Activated B cell treated with CpG ODN at 0.5 μM for 24 hours (primary cell): Measurements from ENCODE around the gene ZSCAN5A. TPM values are rescaled to one million over a fixed set of nuclear protein-coding genes. Genes with fewer than 3 reads are reported as not detected.
"Not testable (repeated sequence)": the region's sequence is repeated elsewhere in the genome, so short reads cannot be mapped to it uniquely, and the experiment has no call there.

Source experiments
- ATAC-seq: fragments of 200-7000 bp; cut with Tn5 transposase; one replicate; pipeline ENCODE4 v1.10.0; 2021; ENCODE audit warnings: low read depth, mild to moderate bottlenecking, moderate library complexity
- CTCF ChIA-PET: fragments of 350-600 bp; sonication (Branson Sonifier 250); formaldehyde crosslinking; loops from one replicate; lab custom pipeline; 2021; ENCODE audit warnings: antibody characterized with exemption; lab: Charles Lee
- POLR2A ChIA-PET: fragments of 350-600 bp; sonication (Branson Sonifier 250); formaldehyde crosslinking; loops from one replicate; lab custom pipeline; 2021; ENCODE audit warnings: antibody characterized with exemption; lab: Charles Lee
- DNase-seq: peaks from one replicate; pipeline ENCODE4 v3.0.0; 2022
- H3K27ac Mint-ChIP-seq: one replicate; pipeline ENCODE4 v1.8.0; 2020; ENCODE audit warnings: mixed read lengths
- H3K27me3 Mint-ChIP-seq: one replicate; pipeline ENCODE4 v1.8.0; 2021; ENCODE audit warnings: mixed read lengths
- H3K36me3 Mint-ChIP-seq: one replicate; pipeline ENCODE4 v1.8.0; 2021; ENCODE audit warnings: low read depth, mixed read lengths
- H3K4me1 Mint-ChIP-seq: one replicate; pipeline ENCODE4 v1.8.0; 2021; ENCODE audit warnings: mixed read lengths
- H3K4me3 Mint-ChIP-seq: one replicate; pipeline ENCODE4 v1.8.0; 2020; ENCODE audit warnings: mild to moderate bottlenecking, mixed read lengths
- H3K9me3 Mint-ChIP-seq: one replicate; pipeline ENCODE4 v1.8.0; 2020; ENCODE audit warnings: mixed read lengths
- CTCF ChIP-seq: fragments of 200-600 bp; IDR thresholded peaks from one replicate; pipeline ENCODE4 v1.8.0; 2022; ENCODE audit warnings: antibody characterized with exemption, mild to moderate bottlenecking
- intact Hi-C: fragments of 100-400 bp; cut with micrococcal nuclease; formaldehyde crosslinking; loops from one replicate; pipeline ENCODE4 v1.15.1; 2024
- total RNA-seq: library from RNA; stranded (reverse); gene quantifications from 2 replicates; pipeline ENCODE4 v1.2.3, GENCODE V29; 2022

Gene ZSCAN5A
- total RNA-seq, 1 donor from 2014 or later = 17.8 TPM

GRCh38 chr19:56189785-56190184, 124.9 kb downstream of the ZSCAN5A start:
- Mint-ChIP-seq H3K4me3 (no peak overlapping the region), H3K9me3 (no peaks in the 10 kb centered on the region), H3K27ac (no peak overlapping the region), H3K4me1 (no peaks in the 10 kb centered on the region), H3K36me3 (no peaks in the 10 kb centered on the region), H3K27me3 (peaks cover 18% of the 10 kb centered on the region)
- no peak for DNase-seq
- intact Hi-C loops = no loop called here
- CTCF ChIA-PET = no interaction called here
- no peak for TF ChIP-seq CTCF
- ATAC-seq = no peak
- POLR2A ChIA-PET = no interaction called here

- no peak overlapping the region for H3K4me3 Mint-ChIP-seq
- POLR2A ChIA-PET = no interaction called here
- no peak for ATAC-seq
- CTCF ChIA-PET = interaction anchor here (0.7 to 1.9 kb wide), 3 partner anchors 72 to 112 kb away, joined by 3 to 6 read pairs (median 3); no protein-coding TSS in a partner anchor
- no peaks in the 10 kb centered on the region for H3K9me3 Mint-ChIP-seq
- H3K27ac Mint-ChIP-seq = no peak overlapping the region
- intact Hi-C loops = no loop called here
- TF ChIP-seq CTCF = no peak
- H3K36me3 Mint-ChIP-seq = no peaks in the 10 kb centered on the region
- H3K4me1 Mint-ChIP-seq = no peaks in the 10 kb centered on the region
- H3K27me3 Mint-ChIP-seq = peaks cover 7% of the 10 kb centered on the region
- no peak for DNase-seq
These were observed 136.9 kb downstream of the ZSCAN5A start for GRCh38 chr19:56177564-56178243.

GRCh38 chr19:56176881-56177280, 137.8 kb downstream of the ZSCAN5A start:
- H3K36me3 Mint-ChIP-seq = no peaks in the 10 kb centered on the region
- peaks cover 3% of the 10 kb centered on the region for H3K27me3 Mint-ChIP-seq
- H3K4me3 Mint-ChIP-seq = no peak overlapping the region
- POLR2A ChIA-PET = no interaction called here
- CTCF ChIA-PET = no interaction called here
- DNase-seq = no peak
- H3K4me1 Mint-ChIP-seq = peaks cover under 1% of the 10 kb centered on the region
- ATAC-seq = no peak
- H3K9me3 Mint-ChIP-seq = no peaks in the 10 kb centered on the region
- TF ChIP-seq CTCF = no peak
- no peak overlapping the region for H3K27ac Mint-ChIP-seq
- intact Hi-C loops = no loop called here

- POLR2A ChIA-PET, H3K27ac Mint-ChIP-seq, H3K27me3 Mint-ChIP-seq, H3K36me3 Mint-ChIP-seq, intact Hi-C loops, ATAC-seq, H3K9me3 Mint-ChIP-seq, H3K4me1 Mint-ChIP-seq, DNase-seq, H3K4me3 Mint-ChIP-seq: not testable (repeated sequence)
- CTCF ChIA-PET = interaction anchor here (0.9 kb wide), 1 partner anchor 100 kb away, joined by 3 read pairs; no protein-coding TSS in a partner anchor
These were observed 138.3 kb downstream of the ZSCAN5A start for GRCh38 chr19:56176310-56176709.

GRCh38 chr19:56175861-56176307, 138.8 kb downstream of the ZSCAN5A start, which contains the start of gene GALP:
TSS of gene GALP (plus strand) at chr19:56176008. CDS start at chr19:56177109, 1,101 bp downstream.
- POLR2A ChIA-PET, intact Hi-C loops, DNase-seq, H3K9me3 Mint-ChIP-seq, H3K4me1 Mint-ChIP-seq, H3K27ac Mint-ChIP-seq, ATAC-seq, H3K4me3 Mint-ChIP-seq, H3K36me3 Mint-ChIP-seq, H3K27me3 Mint-ChIP-seq: not testable (repeated sequence)
- CTCF ChIA-PET = interaction anchor here (0.9 kb wide), 1 partner anchor 99 kb away, joined by 3 read pairs; no protein-coding TSS in a partner anchor

GRCh38 chr19:56174550-56174949, 140.1 kb downstream of the ZSCAN5A start:
- ATAC-seq (no peak), DNase-seq (no peak)
- Mint-ChIP-seq H3K27ac (no peak overlapping the region), H3K36me3 (no peaks in the 10 kb centered on the region), H3K4me3 (no peak overlapping the region), H3K4me1 (peaks cover 2% of the 10 kb centered on the region), H3K27me3 (peaks cover 3% of the 10 kb centered on the region), H3K9me3 (no peaks in the 10 kb centered on the region)
- ChIA-PET CTCF (interaction anchor here (1.2 to 4.2 kb wide), 3 partner anchors 98 to 159 kb away, joined by 3 to 26 read pairs (median 5); no protein-coding TSS in a partner anchor), POLR2A (no interaction called here)
- intact Hi-C loops = no loop called here
- no peak for TF ChIP-seq CTCF
